SIG-M5 treated with dmso at 0.1 percent for 504 hours (cell line): ENCODE measurements around the gene GABARAPL1.

ENCODE experiments used
- DNase-seq: peaks from one replicate; lab custom pipeline; 2025; ENCODE audit not compliant: unreplicated experiment; lab: John Stamatoyannopoulos, UW

Gene GABARAPL1

DNA sequence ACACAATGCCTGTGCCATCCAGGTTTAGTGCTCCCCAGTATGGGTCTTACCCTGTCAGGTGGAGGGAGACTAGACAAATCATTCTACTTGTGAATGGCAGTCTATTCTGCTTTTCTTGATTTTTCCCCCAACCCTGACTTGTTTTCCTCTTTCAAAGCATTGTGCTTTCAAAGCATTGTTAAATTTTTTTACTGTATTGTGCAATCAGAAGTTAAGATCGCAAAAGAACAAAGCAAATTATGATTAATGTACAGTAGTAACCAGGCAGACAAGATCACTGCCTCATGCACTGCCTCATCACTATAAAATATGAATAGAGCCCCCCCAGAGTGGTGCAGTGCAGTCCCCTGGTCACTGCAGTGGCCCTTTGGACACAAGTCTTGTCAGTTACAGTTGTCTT, 14.1 kb downstream of the GABARAPL1 start:
- DNase-seq, result no peak

DNA sequence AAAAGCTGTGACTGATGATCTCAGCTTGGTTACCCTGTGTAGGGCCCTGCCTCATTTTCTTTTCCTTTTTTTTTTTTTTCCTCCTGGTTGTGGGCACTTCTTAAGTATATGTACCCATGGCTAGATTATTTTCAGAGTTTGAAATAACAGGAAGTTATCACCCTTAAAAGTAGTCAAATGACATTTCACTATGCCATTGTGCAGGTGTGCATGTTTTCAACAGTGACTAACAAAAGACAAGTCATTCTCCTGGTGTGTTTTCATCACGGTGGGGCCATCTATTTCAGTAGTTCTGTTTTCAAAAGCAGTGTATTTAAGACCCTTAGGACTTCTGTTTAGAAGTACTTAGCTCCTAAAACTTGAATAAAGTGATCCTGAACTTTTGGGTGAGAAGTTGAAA, 15.0 kb downstream of the GABARAPL1 start:
- no peak for DNase-seq

DNA sequence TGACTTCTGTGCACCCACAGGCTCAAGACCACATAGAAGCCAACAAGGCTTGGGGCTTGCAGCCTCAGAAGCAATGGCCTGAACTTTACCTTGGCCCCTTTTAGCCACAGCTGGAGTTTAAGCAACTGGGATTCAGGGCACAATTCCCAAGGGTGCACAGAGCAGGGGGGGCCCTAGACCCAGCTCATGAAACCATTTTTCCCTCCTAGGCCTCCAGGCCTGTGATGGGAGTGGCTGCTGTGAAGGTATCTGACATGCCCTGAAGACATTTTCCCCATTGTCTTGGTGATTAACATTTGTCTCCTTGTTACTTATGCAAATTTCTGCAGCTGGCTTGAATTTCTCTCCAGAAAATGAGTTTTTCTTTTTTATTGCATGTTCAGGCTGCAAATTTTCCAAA, 21.9 kb downstream of the GABARAPL1 start:
- no peak for DNase-seq

DNA sequence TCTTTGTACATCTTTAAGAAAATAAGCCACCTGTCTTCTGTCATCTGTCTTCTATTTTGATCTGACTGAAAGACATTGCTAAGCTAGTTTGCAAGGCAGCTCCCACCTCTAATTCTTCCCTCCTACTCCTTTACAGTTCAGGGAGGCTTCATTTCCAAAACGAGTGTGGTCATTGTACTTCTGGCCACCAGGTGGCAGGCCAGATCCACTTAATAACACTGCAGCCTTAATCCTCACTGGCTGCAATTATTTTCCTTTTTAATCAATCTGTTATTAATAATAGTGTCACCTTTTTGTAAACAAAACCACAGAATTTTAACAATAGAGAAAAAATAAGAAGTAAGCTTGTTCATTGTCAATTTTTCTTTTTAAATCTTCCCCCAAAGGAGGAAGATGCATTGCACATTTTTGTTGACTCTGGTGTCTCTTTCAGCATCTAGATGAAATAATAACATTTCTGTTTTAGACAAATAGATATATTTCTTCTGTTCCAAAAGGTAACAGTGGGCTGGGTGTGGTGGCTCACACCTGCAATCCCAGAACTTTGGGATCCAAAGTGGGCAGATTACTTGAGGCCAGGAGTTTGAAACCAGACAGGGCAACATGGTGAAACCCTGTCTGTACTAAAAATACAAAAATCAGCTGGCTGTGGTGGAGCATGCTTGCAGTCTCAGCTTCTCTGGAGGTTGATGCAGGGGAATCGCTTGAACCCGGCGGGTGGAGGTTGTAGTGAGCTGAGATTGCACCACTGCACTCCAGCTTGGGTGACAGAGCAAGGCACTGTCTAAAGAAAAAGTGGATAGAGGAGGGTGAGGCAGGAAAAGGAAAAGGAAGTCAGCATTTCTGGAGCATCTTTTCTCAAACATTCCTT, 23.3 kb downstream of the GABARAPL1 start:
- DNase-seq, result peak; percentile 61

DNA sequence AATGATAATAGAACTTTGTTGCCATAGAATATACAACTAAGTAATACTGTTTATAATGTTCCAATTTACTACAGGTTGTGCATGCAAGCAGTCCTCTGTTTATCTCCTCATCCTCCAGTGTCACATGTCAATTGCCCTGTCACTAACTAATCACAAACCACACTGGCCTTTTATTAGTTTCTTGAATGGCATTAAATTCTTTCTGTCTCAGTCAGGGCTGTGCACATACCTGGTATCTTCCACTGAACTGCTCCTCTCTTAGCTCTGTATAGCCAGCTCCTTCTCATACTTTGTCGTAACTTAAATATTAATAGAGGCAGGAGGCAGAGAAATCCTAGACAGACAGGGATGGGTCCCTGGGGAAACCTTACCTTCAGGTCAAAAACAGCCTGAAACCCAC, 24.0 kb downstream of the GABARAPL1 start:
- DNase-seq, result no peak

DNA sequence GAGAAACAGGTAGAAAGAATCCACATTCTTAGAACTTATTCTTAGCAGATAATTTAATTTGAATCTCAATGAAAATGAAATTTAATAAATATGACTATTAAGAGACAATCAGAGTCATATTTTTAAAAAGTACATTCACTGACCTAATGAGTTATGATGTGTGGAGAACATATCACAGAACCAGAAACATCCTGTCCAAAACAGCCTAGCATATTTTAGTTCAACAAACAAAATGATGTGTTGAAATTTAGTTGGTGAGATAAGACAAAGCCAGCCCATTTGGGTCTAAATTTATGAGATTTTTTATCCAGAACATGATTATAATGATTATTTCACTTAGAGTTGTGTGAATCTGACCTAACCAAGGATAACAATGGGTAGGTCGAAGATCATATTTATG, 25.8 kb downstream of the GABARAPL1 start:
- DNase-seq, result no peak

DNA sequence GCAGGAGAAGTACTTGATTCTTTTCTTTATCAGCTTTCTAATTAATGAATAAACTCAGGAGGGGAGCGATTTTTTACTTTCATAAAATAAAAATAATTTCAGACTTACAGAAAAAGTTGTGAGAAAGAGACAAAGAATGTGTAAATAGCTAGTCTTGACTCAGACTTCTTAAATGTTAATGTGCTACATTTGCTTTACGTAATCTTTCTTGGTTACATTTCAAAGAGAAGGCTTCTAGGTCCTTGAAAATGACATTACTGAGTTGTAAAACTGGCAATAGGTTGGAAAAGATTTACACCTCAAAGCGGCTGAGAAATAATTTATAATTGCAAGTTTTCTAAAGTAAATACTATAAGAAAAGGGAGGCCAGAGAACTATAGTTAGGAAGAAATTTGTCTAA, 28.6 kb downstream of the GABARAPL1 start:
- no peak for DNase-seq

DNA sequence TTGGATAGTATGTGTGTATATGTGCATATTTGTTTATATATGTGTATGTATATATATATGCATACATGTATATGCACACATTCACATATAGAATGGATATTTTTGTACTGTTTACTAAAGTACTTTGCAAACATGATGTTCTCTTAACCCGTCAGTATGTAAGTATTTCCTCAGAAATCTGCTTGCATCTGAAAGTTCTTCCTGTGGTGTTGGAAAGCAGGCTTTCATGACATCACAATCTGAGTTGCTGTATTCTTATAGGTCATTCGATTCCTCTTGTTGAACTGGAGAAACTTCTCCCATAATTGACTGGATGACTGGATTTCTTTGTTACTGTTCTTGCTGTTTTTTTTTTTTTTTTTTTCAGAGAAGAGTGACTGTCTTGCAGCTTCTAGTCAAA, 29.1 kb downstream of the GABARAPL1 start:
- no peak for DNase-seq

DNA sequence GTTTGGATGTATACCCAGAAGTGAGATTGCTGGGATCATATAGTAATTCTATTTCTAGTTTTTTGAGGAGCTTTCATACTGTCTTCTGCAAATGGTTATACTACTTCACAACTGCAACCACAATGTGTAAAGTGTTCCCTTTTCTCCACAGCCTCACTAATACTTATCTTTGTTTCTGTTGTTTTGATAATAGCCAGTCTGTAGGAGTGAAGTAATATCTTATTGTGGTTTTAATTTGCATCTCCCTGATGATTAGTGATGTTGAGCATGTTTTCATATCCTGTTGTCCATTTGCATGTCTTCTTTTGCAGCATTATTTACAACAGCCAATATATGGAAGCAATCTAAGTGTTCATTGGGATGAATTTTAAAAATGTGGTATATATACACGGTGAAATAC, 29.9 kb downstream of the GABARAPL1 start:
- DNase-seq, result no peak

DNA sequence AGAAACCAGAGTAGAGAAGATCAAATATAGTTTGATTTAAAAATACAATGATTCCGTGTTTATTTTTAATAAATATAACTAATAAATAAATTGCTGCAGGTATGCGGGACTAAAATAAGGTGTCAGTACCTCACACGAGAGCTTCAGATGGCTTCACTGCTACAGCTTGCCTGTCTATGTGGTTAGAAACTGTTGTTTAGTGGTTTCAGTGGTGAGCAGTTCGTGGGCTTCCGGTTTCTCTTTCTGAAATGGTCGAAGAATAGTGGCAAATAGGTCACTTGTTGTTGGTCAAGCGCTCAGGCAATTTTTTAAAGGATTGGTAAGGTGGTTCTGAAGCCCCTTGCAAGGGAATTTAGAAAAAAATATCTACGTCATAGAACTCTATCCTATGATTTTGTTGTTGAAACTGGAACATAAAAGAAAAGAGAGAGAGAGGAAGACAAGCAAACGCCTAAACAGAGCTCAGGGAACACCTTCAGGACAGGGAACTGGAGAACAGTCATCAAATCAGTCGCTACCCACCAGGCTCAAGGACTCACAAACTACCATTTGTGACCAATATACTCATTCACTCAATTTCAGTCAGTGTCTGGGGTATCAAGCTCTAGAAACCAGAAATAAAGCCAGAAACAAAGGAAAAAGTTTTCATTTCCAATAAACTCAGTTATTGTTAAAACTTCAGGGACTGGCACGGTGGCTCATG, 31.3 kb downstream of the GABARAPL1 start:
- DNase-seq, result peak; percentile 44

DNA sequence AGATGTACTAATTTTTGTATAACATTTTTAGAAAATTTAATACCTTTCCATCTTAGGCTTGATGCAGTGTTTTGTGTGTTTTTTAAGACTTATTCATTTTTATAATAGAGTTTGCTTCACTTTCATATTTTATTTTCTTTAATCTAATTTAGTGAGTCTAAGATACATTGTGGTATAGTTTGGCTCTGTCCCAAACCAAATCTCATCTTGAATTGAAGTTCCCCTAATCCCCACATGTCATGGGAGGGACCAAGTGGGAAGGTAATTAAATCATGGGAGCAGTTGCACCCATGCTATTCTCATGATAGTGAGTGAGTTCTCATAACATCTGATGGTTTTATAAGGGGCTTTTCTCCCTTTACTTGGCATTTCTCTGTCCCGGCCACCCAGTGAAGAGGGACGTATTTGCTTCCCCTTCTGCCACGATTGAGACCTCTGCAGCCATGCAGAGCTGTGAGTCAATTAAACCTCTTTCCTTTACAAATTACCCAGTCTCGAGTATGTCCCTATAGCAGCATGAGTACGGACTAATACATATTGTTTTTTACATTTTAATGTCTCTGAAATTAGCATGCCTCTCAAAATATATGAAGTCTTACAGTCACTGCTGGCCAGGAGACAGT, 34.9 kb downstream of the GABARAPL1 start:
- no peak for DNase-seq

DNA sequence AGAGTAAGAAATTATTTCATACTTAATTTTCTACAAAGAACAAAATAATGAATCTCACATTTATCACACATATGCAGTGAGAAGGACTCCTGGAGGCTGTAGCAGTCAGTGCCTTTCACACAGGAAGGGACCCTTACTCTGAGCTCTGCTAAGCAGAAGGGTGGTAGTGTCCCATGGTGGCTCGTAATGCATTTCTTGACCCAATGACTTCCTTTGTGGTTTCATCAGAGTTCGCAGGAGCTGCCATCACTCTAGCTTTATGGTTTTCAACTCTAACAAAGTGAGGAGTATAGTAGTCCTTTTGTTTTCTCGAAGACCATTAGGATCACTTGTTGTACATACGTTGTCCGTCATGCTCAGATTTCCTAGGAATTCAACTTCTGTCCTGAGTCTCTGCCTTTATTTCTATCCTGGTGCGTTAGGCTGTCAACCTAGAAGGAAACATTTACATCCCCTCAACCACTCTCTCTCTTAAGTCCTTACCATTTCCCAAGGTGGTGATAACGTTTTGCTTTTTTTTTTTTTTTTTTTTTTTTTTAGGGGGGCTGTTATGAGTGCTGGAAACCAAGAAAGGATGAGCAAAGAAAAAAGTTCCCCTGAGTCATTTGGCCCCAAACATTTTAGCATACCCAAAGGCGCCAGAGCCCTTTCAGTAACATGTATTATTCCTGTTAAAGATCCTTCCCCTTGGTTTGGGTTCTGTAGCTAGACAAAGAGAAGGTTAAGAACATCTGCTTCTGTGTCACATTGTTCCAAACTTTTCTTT, 37.2 kb downstream of the GABARAPL1 start:
- no peak for DNase-seq

DNA sequence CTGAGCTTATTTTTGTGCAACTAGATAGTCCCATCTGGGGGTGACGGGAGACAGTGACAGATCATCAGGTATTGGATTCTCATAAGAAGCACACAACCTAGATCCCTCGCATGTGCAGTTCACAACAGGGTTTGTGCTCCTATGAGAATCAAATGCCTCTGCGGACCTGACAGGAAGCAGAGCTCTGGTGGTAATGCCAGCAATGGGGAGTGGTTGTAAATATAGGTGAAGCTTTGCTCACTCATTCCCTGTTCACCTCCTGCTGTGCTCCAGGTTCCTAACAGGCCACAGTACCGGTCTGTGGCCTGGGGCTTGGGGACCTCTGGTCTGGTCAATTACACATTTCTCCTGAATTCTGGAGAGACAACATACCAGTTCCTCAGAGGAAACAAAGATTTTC, 39.0 kb downstream of the GABARAPL1 start:
- DNase-seq, result no peak

DNA sequence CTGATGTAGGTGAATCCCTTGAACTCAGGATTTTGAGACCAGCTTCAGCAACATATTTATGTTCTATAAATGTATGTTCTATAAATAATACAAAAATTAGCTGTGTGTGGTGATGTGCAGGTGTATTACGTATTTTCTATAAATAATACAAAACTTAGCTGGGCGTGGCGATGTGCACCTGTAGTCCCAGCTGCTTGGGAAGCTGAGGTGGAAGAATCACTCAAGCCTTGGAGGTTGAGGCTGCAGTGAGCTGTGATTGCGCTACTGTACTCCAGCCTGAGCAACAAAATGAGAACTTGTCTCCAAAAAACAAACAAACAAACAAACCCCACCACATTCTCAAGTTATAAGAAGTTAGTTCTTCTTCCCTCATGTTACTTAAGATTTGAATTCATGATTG, 39.5 kb downstream of the GABARAPL1 start:
- no peak for DNase-seq

DNA sequence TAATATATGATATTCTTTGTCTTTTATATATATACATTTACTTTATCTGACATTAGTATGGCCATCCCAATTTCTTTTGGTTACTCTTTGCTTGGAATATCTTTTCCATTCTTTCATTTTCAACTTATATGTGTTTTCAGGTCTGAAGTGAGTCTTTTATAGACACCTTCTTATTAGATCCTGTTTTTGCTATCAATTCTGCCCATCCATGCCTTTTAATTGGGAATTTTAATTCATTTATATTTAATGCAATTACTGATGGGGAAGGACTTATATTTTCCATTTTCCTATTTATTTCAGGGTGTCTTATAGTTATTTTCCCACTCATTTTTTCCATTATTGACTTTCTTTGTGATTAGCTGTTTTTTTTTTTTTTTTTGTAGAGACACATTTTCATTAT, 43.4 kb downstream of the GABARAPL1 start:
- no peak for DNase-seq

DNA sequence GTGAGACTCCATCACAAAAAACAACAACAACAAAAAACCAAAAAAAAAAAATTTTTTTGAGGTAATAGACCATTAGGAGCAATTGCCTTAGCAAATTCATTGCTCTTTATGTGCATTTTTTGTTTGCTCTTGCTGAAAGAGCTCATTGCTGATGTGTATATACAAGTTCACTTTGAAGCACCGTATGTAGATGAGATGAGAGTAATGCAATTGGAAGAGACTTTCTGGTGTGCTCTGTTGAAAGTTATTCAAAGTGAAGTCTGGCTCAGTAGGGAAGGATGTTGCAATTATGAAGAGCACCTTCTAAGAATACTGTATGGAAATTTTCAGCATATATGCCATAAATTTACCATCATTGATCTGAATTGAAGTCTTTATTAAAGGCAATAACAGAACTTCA, 48.2 kb downstream of the GABARAPL1 start:
- no peak for DNase-seq

DNA sequence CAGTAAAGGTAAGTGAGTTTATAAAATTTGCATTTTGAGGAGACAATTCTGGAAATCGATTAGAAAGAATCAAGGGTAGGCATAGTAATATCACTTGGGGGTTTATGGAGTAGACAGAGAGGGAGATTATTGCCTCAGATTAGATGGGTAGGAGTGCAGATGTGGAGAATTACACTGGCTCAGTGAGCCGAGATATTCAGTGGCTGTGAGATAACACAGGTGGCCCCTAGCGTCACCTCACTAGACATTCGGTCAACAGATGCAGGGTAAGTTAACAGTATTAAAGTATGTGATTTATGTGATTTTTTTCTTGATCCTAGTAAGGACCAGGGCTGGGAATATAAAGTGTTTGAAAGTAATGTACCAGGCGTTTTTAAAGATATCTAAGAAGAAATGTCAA, 55.4 kb downstream of the GABARAPL1 start:
- DNase-seq, result no peak

DNA sequence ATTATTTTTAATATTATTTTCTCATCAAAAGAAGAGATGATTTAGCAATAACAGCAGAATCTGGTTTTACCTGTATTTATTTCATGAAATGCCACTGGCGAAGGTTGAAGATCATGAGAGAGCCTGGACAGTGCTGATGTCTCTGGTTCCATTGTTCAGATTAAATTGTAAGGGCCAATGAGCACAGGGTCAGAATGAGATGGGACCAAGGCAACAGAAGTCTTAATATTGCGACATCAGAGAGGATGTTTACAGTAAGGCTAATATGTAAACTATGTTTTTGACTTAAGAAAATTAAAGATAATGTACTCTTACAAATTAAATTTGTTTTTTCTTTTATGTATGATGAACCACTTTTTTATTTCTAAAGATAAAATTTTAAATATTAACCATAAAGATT, 59.8 kb downstream of the GABARAPL1 start:
- DNase-seq, result no peak
